ENCODE measurements around the gene TMEM53. TPM values are rescaled to one million over a fixed set of nuclear protein-coding genes. Genes with fewer than 3 reads are reported as not detected.

Gene TMEM53
- total RNA-seq, 1 experiment from 2014 or later: 3.3 TPM

GRCh38 chr1:44636688-44637598 is 37.3 kb downstream of the TMEM53 start:
- CTCF ChIA-PET: interaction anchor here (0.6 to 1.1 kb wide), 2 partner anchors 16 to 651 kb away, joined by 3 to 4 read pairs; no protein-coding TSS in a partner anchor
- Histone ChIP-seq H3K4me1 (ENCODE audit: insufficient read depth, low read length, poor library complexity, severe bottlenecking) (peaks cover 5% of the 10 kb centered on the region), H3K36me3 (ENCODE audit: insufficient read depth, low read length, poor library complexity, severe bottlenecking) (peaks cover 66% of the 10 kb centered on the region), H3K27me3 (replicated peaks; ENCODE audit: insufficient read depth, low read depth, low read length, poor library complexity) (no peaks in the 10 kb centered on the region), H3K9me3 (ENCODE audit: low read depth, low read length, poor library complexity, severe bottlenecking) (no peaks in the 10 kb centered on the region), H3K27ac (ENCODE audit: low read depth, low read length, poor library complexity, severe bottlenecking) (no peak overlapping the region), H3K4me3 (ENCODE audit: low read depth, low read length, poor library complexity, severe bottlenecking) (no peak overlapping the region)
- intact Hi-C loops (cut with micrococcal nuclease; ENCODE audit: unreplicated experiment): no loop called here
- BruUV-seq (replicated peaks): no TSS peak
- TF ChIP-seq CTCF (conservative IDR thresholded peaks at IDR 0.05; ENCODE audit: low read depth, low read length) (no peak), EZH2 (IDR thresholded peaks at IDR 0.05; ENCODE audit: borderline replicate concordance, low read depth, low read length, poor library complexity, severe bottlenecking) (no peak)
- no peak for DNase-seq (ENCODE audit: low spot score)
- POLR2A ChIA-PET (ENCODE audit: low non-redundant PET): interaction anchor here (0.6 kb wide), 1 partner anchor 411 kb away, joined by 3 read pairs; no protein-coding TSS in a partner anchor

- H3K27ac ChIP-seq (ENCODE audit: low read depth, low read length, poor library complexity, severe bottlenecking): no peak overlapping the region
- H3K27me3 ChIP-seq (replicated peaks; ENCODE audit: insufficient read depth, low read depth, low read length, poor library complexity): no peaks in the 10 kb centered on the region
- H3K9me3 ChIP-seq (ENCODE audit: low read depth, low read length, poor library complexity, severe bottlenecking): no peaks in the 10 kb centered on the region
- no TSS peak for BruUV-seq (replicated peaks)
- CTCF ChIA-PET: interaction anchor here (1.1 kb wide), 1 partner anchor 17 kb away, joined by 3 read pairs; no protein-coding TSS in a partner anchor
- intact Hi-C loops (cut with micrococcal nuclease; ENCODE audit: unreplicated experiment): no loop called here
- H3K4me3 ChIP-seq (ENCODE audit: low read depth, low read length, poor library complexity, severe bottlenecking): no peak overlapping the region
- TF ChIP-seq EZH2 (IDR thresholded peaks at IDR 0.05; ENCODE audit: borderline replicate concordance, low read depth, low read length, poor library complexity, severe bottlenecking) (no peak), CTCF (conservative IDR thresholded peaks at IDR 0.05; ENCODE audit: low read depth, low read length) (no peak)
- peaks cover 10% of the 10 kb centered on the region for H3K4me1 ChIP-seq (ENCODE audit: insufficient read depth, low read length, poor library complexity, severe bottlenecking)
- POLR2A ChIA-PET (ENCODE audit: low non-redundant PET): no interaction called here
- DNase-seq (ENCODE audit: low spot score): no peak
- H3K36me3 ChIP-seq (ENCODE audit: insufficient read depth, low read length, poor library complexity, severe bottlenecking): peaks cover 62% of the 10 kb centered on the region
Observed at GRCh38 chr1:44636083-44636687, 38.1 kb downstream of the TMEM53 start.

GRCh38 chr1:44635439-44635838 is 38.8 kb downstream of the TMEM53 start:
- TF ChIP-seq EZH2 (IDR thresholded peaks at IDR 0.05; ENCODE audit: borderline replicate concordance, low read depth, low read length, poor library complexity, severe bottlenecking) (no peak), CTCF (conservative IDR thresholded peaks at IDR 0.05; ENCODE audit: low read depth, low read length) (no peak)
- peaks cover 54% of the 10 kb centered on the region for H3K36me3 ChIP-seq (ENCODE audit: insufficient read depth, low read length, poor library complexity, severe bottlenecking)
- POLR2A ChIA-PET (ENCODE audit: low non-redundant PET): no interaction called here
- H3K27me3 ChIP-seq (replicated peaks; ENCODE audit: insufficient read depth, low read depth, low read length, poor library complexity): no peaks in the 10 kb centered on the region
- H3K4me3 ChIP-seq (ENCODE audit: low read depth, low read length, poor library complexity, severe bottlenecking): no peak overlapping the region
- CTCF ChIA-PET: no interaction called here
- intact Hi-C loops (cut with micrococcal nuclease; ENCODE audit: unreplicated experiment): no loop called here
- no peak for DNase-seq (ENCODE audit: low spot score)
- no peak overlapping the region for H3K27ac ChIP-seq (ENCODE audit: low read depth, low read length, poor library complexity, severe bottlenecking)
- no peaks in the 10 kb centered on the region for H3K9me3 ChIP-seq (ENCODE audit: low read depth, low read length, poor library complexity, severe bottlenecking)
- BruUV-seq (replicated peaks): no TSS peak
- H3K4me1 ChIP-seq (ENCODE audit: insufficient read depth, low read length, poor library complexity, severe bottlenecking): peaks cover 10% of the 10 kb centered on the region
